ENCODE results near the gene ASIC3. TPM values are rescaled to one million over a fixed set of nuclear protein-coding genes. Genes with fewer than 3 reads are reported as not detected.
A peak's percentile ranks its signal among the peaks of the same experiment; 100 is the strongest.

ASIC3 gene
- total and polyA plus RNA-seq, 2 of the 8 experiments (the other 6 are each of a cell fraction or from before 2014, with no cell fraction given): 1.6 to 1.9 TPM

- Histone ChIP-seq H3K36me3 (ENCODE audit: control insufficient read depth in 2 of 4, insufficient read depth in 4 of 4, low read length in 3 of 4) (no peaks in the 10 kb centered on the region), H3K79me1 (ENCODE audit: low read depth, low read length) (peaks cover 12% of the 10 kb centered on the region), H2AFZ (ENCODE audit: low read length) (no peak overlapping the region; the same call in 1 of the 2 replicates), H2BK12ac (ENCODE audit: low read depth, low read length) (peak overlapping the region; percentile 80; the same call in 1 of the 2 replicates), H3K4me2 (ENCODE audit: insufficient read depth in 1 of 2, low read depth in 2 of 2, low read length in 2 of 2) (peak overlapping the region; percentile 90 to 95), H2BK5ac (ENCODE audit: low read depth, low read length) (no peak overlapping the region), H3K27me3 (replicated peaks in 1 of 4; ENCODE audit: control insufficient read depth in 3 of 4, extremely low read depth in 1 of 4, insufficient read depth in 3 of 4, low read length in 3 of 4) (peaks cover 0 to 25% (median 14%) of the 10 kb centered on the region in 4 experiments; a peak in 6 of 7 replicates), H2AK5ac (ENCODE audit: low read depth, low read length) (no peak overlapping the region), H4K5ac (ENCODE audit: insufficient read length, low read depth, low read length) (no peak overlapping the region), H2BK20ac (ENCODE audit: low read length) (no peak overlapping the region), H4K20me1 (replicated peaks in 1 of 2; ENCODE audit: control insufficient read depth in 1 of 2, insufficient read depth in 2 of 2, low read length in 2 of 2) (peaks cover 17 to 20% of the 10 kb centered on the region in 2 experiments), H3K4ac (replicated peaks; ENCODE audit: insufficient read length, low read depth, low read length) (peak overlapping the region; percentile 53), H2BK120ac (replicated peaks; ENCODE audit: low read depth, low read length) (no peak overlapping the region), H3K9me3 (ENCODE audit: insufficient read depth in 2 of 2, low read depth in 1 of 2, low read length in 1 of 2) (no peaks in the 10 kb centered on the region), H3K18ac (ENCODE audit: extremely low read depth, low read length) (no peak overlapping the region), H3K79me2 (ENCODE audit: control insufficient read depth in 1 of 2, insufficient read depth in 2 of 2, low read length in 2 of 2) (peaks cover 0 to 21% of the 10 kb centered on the region in 2 experiments; a peak in 1 of 4 replicates), H3K4me1 (replicated peaks in 1 of 4; ENCODE audit: control insufficient read depth in 3 of 4, insufficient read depth in 4 of 4, low read length in 3 of 4) (peaks cover 3 to 55% (median 30%) of the 10 kb centered on the region in 4 experiments), H3K56ac (replicated peaks; ENCODE audit: insufficient read length, low read depth, low read length) (no peak overlapping the region), H4K8ac (ENCODE audit: extremely low read depth, insufficient read depth, low read length) (no peak overlapping the region; the same call in 1 of the 2 replicates), H3K27ac (ENCODE audit: low read depth, low read length) (no peak overlapping the region), H4K91ac (replicated peaks; ENCODE audit: insufficient read length, low read length) (no peak overlapping the region), H3K9ac (replicated peaks in 1 of 4; ENCODE audit: extremely low read depth in 1 of 4, low read depth in 3 of 4, low read length in 3 of 4) (no peak overlapping the region), H2BK15ac (ENCODE audit: low read length) (no peak overlapping the region; the same call in 1 of the 2 replicates), H3K4me3 (ENCODE audit: extremely low read depth in 1 of 4, insufficient read depth in 2 of 4, low read depth in 3 of 4, low read length in 4 of 4) (peak overlapping the region; percentile 48 to 85 (median 68)), H3K23ac (ENCODE audit: insufficient read length) (no peak overlapping the region), H3K14ac (ENCODE audit: insufficient read length) (no peak overlapping the region), H3K23me2 (ENCODE audit: low read depth, low read length) (peaks cover 38% of the 10 kb centered on the region)
- CTCF ChIA-PET (ENCODE audit: partially characterized antibody): interaction anchor here (1.3 to 15.1 kb wide), 3 partner anchors 18 to 65 kb away, joined by 3 to 448 read pairs (median 17); no protein-coding TSS in a partner anchor
- FAIRE-seq (no peak), DNase-seq (ENCODE audit: low read depth in 1 of 2, low spot score in 2 of 2) (no peak)
- POLR2A ChIA-PET (ENCODE audit: partially characterized antibody): interaction anchor here (1.7 to 2.7 kb wide), 3 partner anchors 20 to 27 kb away, joined by 3 to 13 read pairs (median 5); no protein-coding TSS in a partner anchor
- WGBS, 2 experiments (ENCODE audit: extremely low coverage in 1 of 2, insufficient coverage in 1 of 2, insufficient read length in 1 of 2, insufficient replicate concordance in 2 of 2, low coverage in 1 of 2, low lambda C conversion rate in 2 of 2, missing lambda C conversion rate in 1 of 2): 43% methylated on average over 3 of the region's 3 CpGs; no CpG with 5 or more reads in 1 of the 2 experiments
- TF ChIP-seq TEAD4 (IDR thresholded peaks at IDR 0.05; ENCODE audit: low read depth, low read length) (no peak), ASH2L (IDR thresholded peaks at IDR 0.05; ENCODE audit: low read length) (no peak), SIN3A (conservative IDR thresholded peaks at IDR 0.05 in 1 of 2, IDR thresholded peaks at IDR 0.05 in 1 of 2; ENCODE audit: low read depth in 1 of 2, low read length in 2 of 2) (no peak), POLR2A (IDR thresholded peaks at IDR 0.05; ENCODE audit: control extremely low read depth in 1 of 2, low read depth in 2 of 2, low read length in 2 of 2) (no peak), HDAC2 (IDR thresholded peaks at IDR 0.05; ENCODE audit: borderline replicate concordance in 1 of 2, low read depth in 2 of 2, low read length in 2 of 2) (no peak), MAX (IDR thresholded peaks at IDR 0.05) (no peak), YY1 (IDR thresholded peaks at IDR 0.05; ENCODE audit: low read depth, low read length) (no peak), SUZ12 (IDR thresholded peaks at IDR 0.05; ENCODE audit: low read length) (no peak), NRF1 (IDR thresholded peaks at IDR 0.05; ENCODE audit: low read depth, low read length) (no peak), SP1 (IDR thresholded peaks at IDR 0.05; ENCODE audit: low read depth, low read length) (no peak), JUND (IDR thresholded peaks at IDR 0.05; ENCODE audit: low read length) (no peak), ZNF274 (IDR thresholded peaks at IDR 0.05; ENCODE audit: borderline replicate concordance, extremely low read depth, low read length) (no peak), RAD21 (IDR thresholded peaks at IDR 0.05 in 1 of 2, conservative IDR thresholded peaks at IDR 0.05 in 1 of 2; ENCODE audit: low read depth in 2 of 2, low read length in 2 of 2) (no peak), GTF2F1 (IDR thresholded peaks at IDR 0.05; ENCODE audit: borderline replicate concordance, low read depth, low read length) (no peak)
These were observed 35.5 kb downstream of the ASIC3 start for GRCh38 chr7:151083824-151084160.
